Eye (tissue), 1 donor: ENCODE measurements around the gene IFTAP.
A peak's percentile ranks its signal among the peaks of the same experiment; 100 is the strongest.

Experiments
- DNase-seq: peaks from one replicate; pipeline ENCODE4 v3.0.0-alpha.2; 2015

IFTAP gene

DNA sequence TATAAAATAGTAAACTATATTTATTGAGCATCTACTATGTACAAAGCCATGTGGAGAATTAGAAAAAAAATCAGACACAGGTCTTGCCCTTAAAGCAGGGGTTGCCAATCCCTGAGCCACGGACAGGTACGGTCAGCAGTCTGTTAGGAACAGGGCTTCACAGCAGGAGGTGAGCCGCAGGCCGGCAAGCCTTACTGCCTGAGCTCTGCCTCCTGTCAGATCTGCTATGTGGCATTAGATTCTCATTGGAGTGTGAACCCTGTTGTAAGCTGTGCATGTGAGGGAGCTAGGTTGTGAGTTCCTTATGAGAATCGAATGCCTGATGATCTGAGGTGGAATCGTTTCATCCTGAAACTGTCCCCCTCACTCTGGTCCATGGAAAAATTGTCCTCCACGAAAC, 5.9 kb downstream of the IFTAP start:
- DNase-seq, result no peak

GRCh38 chr11:36601155-36601554, 6.9 kb downstream of the IFTAP start:
- no peak for DNase-seq

DNA sequence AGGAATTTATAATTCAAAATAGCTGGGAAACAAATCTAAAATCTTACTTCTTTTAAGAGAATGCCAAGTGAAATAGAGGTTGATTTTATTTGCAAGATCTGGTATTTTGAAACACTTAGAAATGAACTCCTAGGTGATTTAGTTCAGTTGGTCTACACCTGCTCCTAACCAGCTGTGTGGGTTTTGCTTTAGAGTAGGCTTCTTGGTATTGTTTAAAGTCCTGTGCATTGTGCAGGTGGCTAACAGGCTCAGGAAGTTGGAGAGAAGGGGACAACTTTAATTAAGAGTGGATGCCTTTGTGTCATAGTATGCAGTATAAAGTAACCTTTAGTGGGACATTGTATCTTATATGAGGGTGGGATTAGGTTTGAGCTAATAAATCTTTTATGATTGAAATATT, 7.8 kb downstream of the IFTAP start:
- no peak for DNase-seq

DNA sequence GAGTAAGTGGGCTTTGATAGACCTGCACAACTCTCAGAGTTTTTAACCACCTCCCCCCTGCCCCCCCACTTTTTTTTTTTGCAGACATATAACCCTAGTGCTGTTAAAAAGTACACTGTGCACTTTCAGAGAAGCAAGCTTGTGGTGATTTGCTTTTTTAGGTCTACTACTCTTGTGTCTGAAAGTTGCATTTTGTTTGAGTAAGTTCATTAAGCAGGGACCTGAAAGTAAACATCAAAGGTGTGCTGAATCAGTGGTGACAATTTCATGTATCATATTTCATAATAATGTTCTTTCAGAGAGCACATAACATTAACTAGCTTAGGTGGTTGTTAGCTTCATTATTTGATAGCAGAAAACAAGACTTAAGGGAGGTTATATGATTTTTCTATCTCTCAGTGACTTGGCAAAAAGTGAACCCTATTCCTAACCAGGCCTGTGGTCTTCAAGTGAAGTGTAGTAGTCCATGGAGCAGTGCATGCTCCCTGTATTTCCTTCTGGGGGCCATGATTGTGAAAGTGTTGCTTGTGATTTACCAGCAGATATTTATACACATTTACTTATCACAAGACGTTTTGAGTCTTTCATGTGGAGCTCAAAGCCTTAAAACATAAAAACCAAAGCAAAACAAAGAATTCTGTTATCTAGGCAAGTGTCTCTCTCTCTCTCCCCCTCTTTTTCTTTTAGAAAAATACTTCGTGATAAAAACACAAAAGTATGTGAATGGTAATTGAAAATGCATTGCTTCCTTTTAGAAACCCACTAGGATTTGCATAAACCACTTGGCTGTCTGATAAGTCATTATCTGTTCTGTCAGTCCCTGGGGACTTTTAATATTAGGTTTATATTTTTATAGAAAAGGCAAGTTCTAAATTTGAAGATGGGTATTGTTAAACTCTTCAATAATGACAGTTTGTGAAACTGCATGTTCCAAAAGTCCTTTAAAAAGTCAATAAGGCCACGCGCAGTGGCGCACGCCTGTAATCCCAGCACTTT, 11.2 kb downstream of the IFTAP start:
- no peak for DNase-seq

GRCh38 chr11:36608491-36609199, 14.3 kb downstream of the IFTAP start:
- no peak for DNase-seq

DNA sequence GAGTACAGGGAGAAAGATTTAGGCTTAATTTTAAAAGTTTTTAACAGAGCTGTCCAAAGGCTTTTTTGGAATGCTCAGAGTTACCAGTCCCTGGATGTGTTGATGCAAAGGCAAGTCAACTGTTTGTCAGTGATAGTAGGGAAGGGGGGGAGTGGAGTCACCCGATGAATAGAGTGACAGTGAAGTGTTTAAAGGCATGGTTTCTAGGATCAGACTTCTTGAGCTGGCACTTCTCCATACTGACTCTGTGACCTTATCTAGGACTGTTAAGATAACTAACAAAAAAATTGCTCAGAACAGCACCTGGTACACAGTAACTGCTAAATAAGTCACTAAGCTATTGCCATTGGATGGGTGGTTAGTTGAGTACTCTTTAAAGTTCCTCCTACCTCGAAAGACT, 15.1 kb downstream of the IFTAP start:
- no peak for DNase-seq

- DNase-seq, result no peak
These were observed 21.5 kb downstream of the IFTAP start for GRCh38 chr11:36615826-36616225.

GRCh38 chr11:36617543-36618362, 23.5 kb downstream of the IFTAP start:
- DNase-seq, result no peak

GRCh38 chr11:36618363-36619047, 24.2 kb downstream of the IFTAP start:
- DNase-seq, result no peak

DNA sequence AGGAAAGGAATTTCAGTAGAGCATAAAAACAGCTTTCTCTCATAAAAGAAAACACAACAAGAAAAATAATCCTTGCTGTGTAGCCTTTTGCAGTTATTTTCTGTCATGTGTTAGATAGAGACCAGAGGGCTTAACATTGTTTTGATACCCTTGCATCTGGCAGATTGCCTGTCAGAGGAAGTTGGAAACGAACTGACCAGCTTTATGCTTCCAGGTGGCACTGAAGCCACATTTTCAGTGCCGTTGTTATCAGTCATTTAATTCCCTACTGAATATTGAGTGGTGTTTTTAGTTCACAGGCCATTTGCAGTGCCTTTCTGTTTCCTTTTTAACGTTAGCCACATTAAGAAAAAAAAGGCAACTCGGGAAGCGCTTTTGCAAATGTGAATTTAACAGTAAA, 25.2 kb downstream of the IFTAP start:
- DNase-seq, result peak; percentile 56

- DNase-seq, result no peak
These were observed 25.9 kb downstream of the IFTAP start for GRCh38 chr11:36620246-36620645.

GRCh38 chr11:36622431-36623136, 28.3 kb downstream of the IFTAP start:
- DNase-seq, result peak; percentile 67

- DNase-seq, result no peak
These were observed 29.2 kb downstream of the IFTAP start for GRCh38 chr11:36623494-36623893.

- DNase-seq, result no peak
These were observed 32.7 kb downstream of the IFTAP start for GRCh38 chr11:36627006-36627405.

GRCh38 chr11:36627471-36627870, 33.2 kb downstream of the IFTAP start:
- no peak for DNase-seq

- no peak for DNase-seq
These were observed 33.8 kb downstream of the IFTAP start for GRCh38 chr11:36628141-36628540.

- peak; percentile 71 for DNase-seq
These were observed 34.5 kb downstream of the IFTAP start for GRCh38 chr11:36628765-36629244.

GRCh38 chr11:36631774-36632173, 37.5 kb downstream of the IFTAP start:
- DNase-seq, result no peak

- no peak for DNase-seq
These were observed 41.0 kb downstream of the IFTAP start for GRCh38 chr11:36635066-36635862.

GRCh38 chr11:36638556-36638955, 44.3 kb downstream of the IFTAP start:
- no peak for DNase-seq
